Mucosa of descending colon (tissue), 3 donors: ENCODE data around the gene HOXC9. TPM values are rescaled to one million over a fixed set of nuclear protein-coding genes. Genes with fewer than 3 reads are reported as not detected.

Source experiments
- ATAC-seq: fragments of 200-7000 bp; cut with Tn5 transposase; one replicate; pipeline ENCODE4 v1.9.1; 2020; ENCODE audit warnings: mild to moderate bottlenecking, moderate library complexity
- DNase-seq, 3 donors: peaks; one replicate each; pipeline ENCODE4 v3.0.0-alpha.2; 2020
- H3K36me3 ChIP-seq: fragments of 200-600 bp; one replicate; pipeline ENCODE4 v1.8.0; 2021; ENCODE audit warnings: low read depth, mild to moderate bottlenecking
- H3K4me1 ChIP-seq: fragments of 200-600 bp; one replicate; pipeline ENCODE4 v1.8.0; 2021; ENCODE audit warnings: low read depth, mild to moderate bottlenecking
- H3K4me3 ChIP-seq: fragments of 200-600 bp; one replicate; pipeline ENCODE4 v1.8.0; 2021; ENCODE audit warnings: mild to moderate bottlenecking
- H3K9me3 ChIP-seq: fragments of 200-600 bp; one replicate; pipeline ENCODE4 v1.8.0; 2021; ENCODE audit warnings: mild to moderate bottlenecking
- intact Hi-C, 2 donors: fragments of 100-400 bp; cut with DNase I in 1 of 2; cut with micrococcal nuclease in 1 of 2; formaldehyde crosslinking; loops; one replicate each; pipeline versions ENCODE4 v1.11.0 to v1.11.1; 2022; cut with DNase I, micrococcal nuclease
- total RNA-seq, 3 donors: library from RNA; stranded (reverse); fragmentation: NEBNext Ultra II Directional in 2 of 3; extraction: Animal tissue kit (Norgen Biotek cat#: 25700) in 2 of 3; gene quantifications; one replicate each; pipeline versions ENCODE4 v1.2.1 to v1.2.4, GENCODE V29; 2021 to 2023
- TF ChIP-seq, protein P1 (sequence below): fragments of 200-600 bp; IDR thresholded peaks from one replicate; pipeline ENCODE4 v1.8.0; 2022; ENCODE audit warnings: antibody characterized with exemption, mild to moderate bottlenecking
- donor health status: DM: no; HTN: no; CAD: no; lungs with moderate emphysema.
- donor health status: DM: no; HTN: no; CAD: no.
- donor health status: DM: no; HTN: yes; CAD: no.

Gene HOXC9
- total RNA-seq, 3 donors from 2014 or later = not detected

DNA sequence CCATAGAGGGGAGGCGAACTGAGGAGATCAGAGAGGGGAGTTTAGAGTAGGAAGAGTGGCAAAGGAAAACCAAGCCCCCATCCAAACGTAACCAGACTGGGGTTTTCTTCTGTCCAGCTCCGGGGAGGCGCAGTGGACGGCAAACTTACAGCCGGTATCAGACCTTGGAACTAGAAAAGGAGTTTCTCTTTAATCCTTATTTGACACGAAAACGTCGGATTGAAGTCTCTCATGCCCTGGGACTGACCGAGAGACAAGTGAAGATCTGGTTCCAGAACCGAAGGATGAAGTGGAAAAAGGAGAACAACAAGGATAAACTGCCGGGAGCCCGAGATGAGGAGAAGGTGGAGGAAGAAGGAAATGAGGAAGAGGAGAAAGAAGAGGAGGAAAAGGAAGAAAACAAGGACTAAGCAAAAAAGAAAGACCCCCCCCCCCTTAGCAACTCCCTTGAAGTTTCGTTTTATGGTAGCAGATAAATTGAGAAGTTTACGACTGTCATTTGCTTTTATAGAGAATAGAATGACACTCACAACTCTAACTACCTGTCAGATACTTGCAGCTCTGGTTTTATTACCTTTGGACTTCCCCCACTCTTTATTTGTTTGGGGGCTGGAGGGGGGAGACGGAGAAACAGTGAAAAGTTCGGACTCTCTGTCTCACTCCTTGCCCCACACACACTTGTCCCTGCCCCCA lies 11.2 kb downstream of the HOXC9 start:
- DNase-seq (no peak), ATAC-seq (no peak)
- no peaks in the 10 kb centered on the region for H3K9me3 ChIP-seq
- intact Hi-C loops = no loop called here
- H3K36me3 ChIP-seq = no peaks in the 10 kb centered on the region
- peaks cover 9% of the 10 kb centered on the region for H3K4me1 ChIP-seq
- no peak overlapping the region for H3K4me3 ChIP-seq
- TF ChIP-seq, protein P1, sequence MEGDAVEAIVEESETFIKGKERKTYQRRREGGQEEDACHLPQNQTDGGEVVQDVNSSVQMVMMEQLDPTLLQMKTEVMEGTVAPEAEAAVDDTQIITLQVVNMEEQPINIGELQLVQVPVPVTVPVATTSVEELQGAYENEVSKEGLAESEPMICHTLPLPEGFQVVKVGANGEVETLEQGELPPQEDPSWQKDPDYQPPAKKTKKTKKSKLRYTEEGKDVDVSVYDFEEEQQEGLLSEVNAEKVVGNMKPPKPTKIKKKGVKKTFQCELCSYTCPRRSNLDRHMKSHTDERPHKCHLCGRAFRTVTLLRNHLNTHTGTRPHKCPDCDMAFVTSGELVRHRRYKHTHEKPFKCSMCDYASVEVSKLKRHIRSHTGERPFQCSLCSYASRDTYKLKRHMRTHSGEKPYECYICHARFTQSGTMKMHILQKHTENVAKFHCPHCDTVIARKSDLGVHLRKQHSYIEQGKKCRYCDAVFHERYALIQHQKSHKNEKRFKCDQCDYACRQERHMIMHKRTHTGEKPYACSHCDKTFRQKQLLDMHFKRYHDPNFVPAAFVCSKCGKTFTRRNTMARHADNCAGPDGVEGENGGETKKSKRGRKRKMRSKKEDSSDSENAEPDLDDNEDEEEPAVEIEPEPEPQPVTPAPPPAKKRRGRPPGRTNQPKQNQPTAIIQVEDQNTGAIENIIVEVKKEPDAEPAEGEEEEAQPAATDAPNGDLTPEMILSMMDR = no peak

DNA sequence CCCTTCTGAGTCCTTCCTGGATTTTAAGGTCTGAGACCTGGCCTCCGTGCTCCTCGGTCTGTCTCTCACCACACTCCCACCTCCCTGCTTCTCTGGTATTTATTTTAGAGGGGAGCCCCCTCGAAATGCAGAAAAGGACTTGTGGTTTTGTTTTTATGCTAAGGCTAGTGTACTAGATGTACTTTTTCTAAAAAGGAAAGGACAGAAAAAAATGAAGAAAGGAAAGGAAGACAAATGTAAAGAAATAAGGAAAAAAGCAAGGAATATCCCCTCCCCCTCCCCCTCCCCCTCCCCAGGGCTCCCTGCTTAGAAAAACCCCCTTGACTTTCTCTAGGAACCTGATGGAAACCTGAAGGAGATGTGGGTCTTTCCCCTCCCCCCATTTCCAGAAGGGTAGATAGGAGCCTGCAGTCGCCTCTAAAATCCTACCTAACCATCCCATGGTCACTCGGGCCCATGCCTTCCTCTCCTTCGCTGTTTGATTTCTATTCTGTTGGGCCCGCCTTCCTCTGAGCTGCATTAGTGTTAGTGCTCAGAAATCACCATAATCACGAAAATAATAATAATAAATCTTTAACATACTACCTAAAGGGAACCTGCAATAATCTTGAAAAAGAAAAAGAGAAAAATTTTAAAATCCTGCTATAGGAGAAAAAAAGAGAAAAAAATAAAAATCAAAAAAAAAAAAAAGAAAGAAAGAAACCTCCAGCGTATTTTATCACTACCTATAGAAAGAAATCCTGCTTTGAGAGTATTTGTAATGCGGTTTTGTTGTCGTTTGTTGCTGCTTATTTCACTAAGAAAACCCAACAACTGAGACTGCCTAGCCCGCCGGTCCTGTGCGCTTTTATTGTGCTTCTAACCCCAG lies 11.9 kb downstream of the HOXC9 start:
- intact Hi-C loops = no loop called here
- peaks cover 13% of the 10 kb centered on the region for H3K4me1 ChIP-seq
- H3K4me3 ChIP-seq = no peak overlapping the region
- H3K36me3 ChIP-seq = no peaks in the 10 kb centered on the region
- H3K9me3 ChIP-seq = no peaks in the 10 kb centered on the region
- ATAC-seq = no peak
- TF ChIP-seq, protein P1 = no peak
- DNase-seq = no peak

DNA sequence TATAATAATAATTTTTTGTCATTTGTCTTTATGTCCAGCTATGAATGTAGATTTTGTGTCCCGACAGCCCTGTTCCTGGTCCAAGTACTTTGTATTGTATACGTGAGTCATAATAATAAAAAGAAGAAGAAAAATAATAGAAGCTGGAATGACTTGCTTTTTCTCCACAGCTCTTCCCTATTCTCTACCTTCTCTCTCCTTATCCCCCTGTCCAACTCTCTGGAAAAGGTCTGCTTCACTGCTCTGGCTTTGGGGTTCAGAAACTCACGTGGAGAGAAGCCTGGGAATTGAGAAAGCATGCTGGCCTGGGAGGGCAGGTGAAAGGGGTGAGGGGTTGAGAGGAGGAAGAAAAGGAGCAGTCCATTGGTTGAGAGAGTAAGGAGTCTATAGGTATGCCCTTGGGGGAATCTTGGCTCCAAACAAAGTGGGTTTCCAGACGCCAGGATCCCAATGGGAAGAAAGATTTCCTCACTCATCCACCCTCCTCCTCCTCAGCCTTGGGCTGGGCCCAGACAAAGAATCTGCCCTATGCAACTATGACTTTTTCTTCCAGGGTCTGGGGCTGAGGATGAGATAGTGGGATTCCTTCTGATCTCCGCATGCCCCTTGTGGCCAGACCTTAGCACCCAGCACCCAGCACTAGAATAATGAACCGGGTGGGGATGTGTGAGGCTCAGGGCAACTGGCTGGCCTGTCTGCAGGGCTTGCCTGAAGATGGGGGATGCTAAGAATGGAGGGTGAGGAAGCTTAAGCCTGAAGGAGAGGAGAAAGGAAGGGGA lies 12.9 kb downstream of the HOXC9 start:
- peaks cover 15% of the 10 kb centered on the region for H3K4me1 ChIP-seq
- ATAC-seq = no peak
- DNase-seq = peak in 1 of 3 donors; percentile 19
- H3K36me3 ChIP-seq = no peaks in the 10 kb centered on the region
- H3K9me3 ChIP-seq = no peaks in the 10 kb centered on the region
- H3K4me3 ChIP-seq = no peak overlapping the region
- intact Hi-C loops = no loop called here
- TF ChIP-seq, protein P1 = no peak

- Histone ChIP-seq H3K36me3 (no peaks in the 10 kb centered on the region), H3K4me1 (peaks cover 11% of the 10 kb centered on the region), H3K9me3 (no peaks in the 10 kb centered on the region), H3K4me3 (no peak overlapping the region)
- ATAC-seq (no peak), DNase-seq (no peak)
- intact Hi-C loops = no loop called here
- TF ChIP-seq, protein P1 = no peak
Measured at GRCh38 chr12:54014377-54015017, 14.5 kb downstream of the HOXC9 start.
